A549 (cell line): ENCODE measurements around the gene PLEKHG3. TPM values are rescaled to one million over a fixed set of nuclear protein-coding genes. Genes with fewer than 3 reads are reported as not detected.

Experiments used
- ATAC-seq, 2 experiments: fragments of 200-7000 bp in 1 of 2; fragments of >200 bp in 1 of 2; cut with Nextera tagmentation in 1 of 2; cut with Tn5 transposase in 1 of 2; 3 replicates each; pipeline versions ENCODE4 v1.8.0 to v1.9.1; 2018 to 2020; ENCODE audit warnings: mild to moderate bottlenecking in 1 of 2, moderate library complexity in 1 of 2
- CTCF ChIA-PET: fragments of 300-600 bp; sonication (Branson Sonifier 250); formaldehyde crosslinking; extraction: SDS; loops from one replicate; lab custom pipeline; 2021; ENCODE audit warnings: antibody characterized with exemption, inconsistent platforms; lab: Yijun Ruan, JAX
- POLR2A ChIA-PET: fragments of 350-600 bp; formaldehyde crosslinking; extraction: SDS; loops from one replicate; lab custom pipeline; 2021; ENCODE audit warnings: antibody characterized with exemption, inconsistent platforms; lab: Yijun Ruan, JAX
- DNase-seq, 2 experiments: peaks; one replicate each; pipeline versions ENCODE4 v3.0.0 to v3.0.0-alpha.2; 2011 to 2016; ENCODE audit warnings: low read depth in 1 of 2, low spot score in 1 of 2
- FAIRE-seq: peaks from 2 replicates; lab custom pipeline; 2011; peaks lifted over from hg19 to GRCh38; lab: Jason Lieb, UNC
- H3K27ac ChIP-seq, 2 experiments: fragments of >200 bp; sonication (Bioruptor Twin); formaldehyde crosslinking; 3 replicates each; pipeline ENCODE4 v1.5.1; 2016 to 2017
- H3K4me1 ChIP-seq: fragments of >200 bp; sonication (Bioruptor Twin); formaldehyde crosslinking; 3 replicates; pipeline ENCODE4 v1.6.1; 2016
- H3K4me2 ChIP-seq: fragments of >200 bp; sonication (Bioruptor Twin); formaldehyde crosslinking; 3 replicates; pipeline ENCODE4 v1.6.1; 2016
- H3K4me3 ChIP-seq: fragments of >200 bp; sonication (Bioruptor Twin); formaldehyde crosslinking; 3 replicates; pipeline ENCODE4 v1.5.1; 2016
- H3K9me3 ChIP-seq: fragments of >200 bp; sonication (Bioruptor Twin); formaldehyde crosslinking; 3 replicates; pipeline ENCODE4 v1.6.1; 2016
- ATOH8 ChIP-seq: fragments of 250-450 bp; sonication (Bioruptor Pico); IDR thresholded peaks from 2 replicates; pipeline ENCODE4 v1.5.0; 2020; ENCODE audit warnings: low read depth, mild to moderate bottlenecking, moderate library complexity
- BHLHE40 ChIP-seq: IDR thresholded peaks from 2 replicates; pipeline ENCODE4 v1.6.1; 2012; ENCODE audit warnings: low read depth, low read length, inconsistent platforms
- CTCF ChIP-seq: fragments of >200 bp; sonication (Bioruptor Twin); formaldehyde crosslinking; IDR thresholded peaks from 3 replicates; pipeline ENCODE4 v1.5.1; 2016
- E2F6 ChIP-seq: IDR thresholded peaks from 2 replicates; pipeline ENCODE4 v1.6.1; 2012; ENCODE audit warnings: low read depth, borderline replicate concordance
- EHF ChIP-seq: fragments of 250-450 bp; sonication (Bioruptor Pico); IDR thresholded peaks from 2 replicates; pipeline ENCODE4 v1.5.0; 2020; ENCODE audit warnings: mild to moderate bottlenecking
- HES2 ChIP-seq: fragments of >200 bp; sonication (Bioruptor Twin); formaldehyde crosslinking; IDR thresholded peaks from 2 replicates; pipeline ENCODE4 v1.6.1; 2016
- HOXB13 ChIP-seq: fragments of 250-450 bp; sonication (Bioruptor Pico); IDR thresholded peaks from 2 replicates; pipeline ENCODE4 v1.5.0; 2020; ENCODE audit warnings: low read depth, mild to moderate bottlenecking, moderate library complexity
- JUN ChIP-seq, 2 experiments: fragments of >200 bp; sonication (Bioruptor Twin); formaldehyde crosslinking; IDR thresholded peaks; 2 replicates in 1 of 2; 3 replicates in 1 of 2; pipeline ENCODE4 v1.6.1; 2016 to 2017
- KDM1A ChIP-seq: fragments of 200-600 bp; sonication (generic); IDR thresholded peaks from 2 replicates; pipeline ENCODE4 v1.6.1; 2016; ENCODE audit warnings: low read depth, mild to moderate bottlenecking
- MAZ ChIP-seq: fragments of 150-350 bp; IDR thresholded peaks from 2 replicates; pipeline ENCODE4 v1.6.1; 2014; ENCODE audit warnings: antibody characterized with exemption, low read depth, low read length, borderline replicate concordance
- PBX3 ChIP-seq: IDR thresholded peaks from 2 replicates; pipeline ENCODE4 v1.6.1; 2012
- POLR2A ChIP-seq: IDR thresholded peaks from 2 replicates; pipeline ENCODE4 v1.6.1; 2012; ENCODE audit warnings: mild to moderate bottlenecking, low read length
- REST ChIP-seq: fragments of 200-600 bp; sonication (generic); IDR thresholded peaks from 2 replicates; pipeline ENCODE4 v1.6.1; 2016; ENCODE audit warnings: antibody characterized with exemption, mild to moderate bottlenecking, moderate library complexity
- RFX5 ChIP-seq: fragments of 450-650 bp; IDR thresholded peaks from 2 replicates; pipeline ENCODE4 v1.7.1; 2014; ENCODE audit warnings: antibody characterized with exemption, mild to moderate bottlenecking, moderate library complexity
- ZC3H11A ChIP-seq: fragments of 450-650 bp; IDR thresholded peaks from 2 replicates; pipeline ENCODE4 v1.6.1; 2014; ENCODE audit warnings: antibody characterized with exemption, mild to moderate bottlenecking
- ZNF302 ChIP-seq: fragments of 250-450 bp; sonication (Bioruptor Pico); IDR thresholded peaks from 2 replicates; pipeline ENCODE4 v1.9.0; 2021; ENCODE audit warnings: inconsistent platforms, mild to moderate bottlenecking, moderate library complexity
- WGBS: methylation state at CpG from one replicate; pipeline ENCODE4 v1.1.6; 2017; ENCODE audit errors: missing lambda C conversion rate; 5-methylcytosine and 5-hydroxymethylcytosine counted together
- polyA plus RNA-seq, 4 experiments: library from polyadenylated mRNA; depleted of rRNA in 3 of 4; stranded (reverse); fragments of >200 nt; fragmentation: RNase III in 1 of 4; extraction: RNeasy Plus Mini Kit Qiagen cat#74134 plus additional on column Dnase treatment in 1 of 4; gene quantifications; 2 replicates in 3 of 4; 3 replicates in 1 of 4; pipeline ENCODE4 v1.2.3, GENCODE V29; 2011 to 2017

Gene PLEKHG3
- polyA plus RNA-seq, 2 of the 4 experiments (the other 2 are of a cell fraction) = 21.9 to 30.5 TPM

- POLR2A ChIA-PET = no interaction called here
- CTCF ChIA-PET = interaction anchor here (1.2 to 3.0 kb wide), 3 partner anchors 11 to 209 kb away, joined by 3 to 18 read pairs (median 8); no protein-coding TSS in a partner anchor
Measured at GRCh38 chr14:64683264-64683663, 21.0 kb upstream of the PLEKHG3 start.

GRCh38 chr14:64684091-64684490 is 20.1 kb upstream of the PLEKHG3 start:
- TF ChIP-seq POLR2A = no peak
- no peak for TF ChIP-seq PBX3
- TF ChIP-seq RFX5 = no peak
- no peak for TF ChIP-seq JUN (IDR thresholded peaks at IDR 0.05)
- TF ChIP-seq HOXB13 = no peak
- TF ChIP-seq EHF (CRISPR knock-in tag) = no peak
- TF ChIP-seq ZC3H11A = no peak
- TF ChIP-seq HES2 = no peak
- TF ChIP-seq BHLHE40 = no peak
- ChIA-PET POLR2A (no interaction called here), CTCF (interaction anchor here (1.0 to 1.8 kb wide), 3 partner anchors 12 to 118 kb away, joined by 3 to 5 read pairs (median 3); no protein-coding TSS in a partner anchor)
- WGBS = 86% methylated on average over 6 of the region's 6 CpGs
- FAIRE-seq (no peak), DNase-seq (no peak), ATAC-seq (no peak)
- Histone ChIP-seq H3K4me1 (peaks cover 28% of the 10 kb centered on the region), H3K4me3 (no peak overlapping the region), H3K27ac (peak overlapping the region in 1 of 2 experiments; percentile 2; a peak in 1 of 6 replicates), H3K4me2 (no peak overlapping the region), H3K9me3 (no peaks in the 10 kb centered on the region)

More at GRCh38 chr14:64683264-64683663, 21.0 kb upstream of the PLEKHG3 start:
- DNase-seq (no peak), ATAC-seq (no peak), FAIRE-seq (no peak)
- H3K9me3 ChIP-seq = no peaks in the 10 kb centered on the region
- H3K4me2 ChIP-seq = no peak overlapping the region
- WGBS = 89% methylated on average over 11 of the region's 15 CpGs
- H3K4me1 ChIP-seq = peaks cover 28% of the 10 kb centered on the region
- no peak for TF ChIP-seq ZC3H11A
- TF ChIP-seq ZNF302 (CRISPR knock-in tag) = no peak
- H3K27ac ChIP-seq = peak overlapping the region in 1 of 2 experiments; percentile 23; a peak in 2 of 6 replicates
- no peak overlapping the region for H3K4me3 ChIP-seq

GRCh38 chr14:64685371-64686281 is 18.6 kb upstream of the PLEKHG3 start:
- DNase-seq = no peak
- ChIA-PET POLR2A (interaction anchor here (0.9 kb wide), 1 partner anchor 145 kb away, joined by 3 read pairs; the partner anchor contains the start of gene HSPA2), CTCF (interaction anchor here (1.4 to 1.8 kb wide), 2 partner anchors 14 to 76 kb away, joined by 3 to 5 read pairs; no protein-coding TSS in a partner anchor)
- Histone ChIP-seq H3K4me3 (no peak overlapping the region), H3K9me3 (no peaks in the 10 kb centered on the region), H3K4me1 (peaks cover 17% of the 10 kb centered on the region), H3K27ac (peak overlapping the region in 1 of 2 experiments; percentile 18; a peak in 1 of 6 replicates), H3K4me2 (no peak overlapping the region)
- 0 out of 6 replicates have a peak, but pooled peaks of 1 of the 2 experiments have one; percentile 10 for ATAC-seq
- WGBS = 77% methylated on average over 9 of the region's 10 CpGs
- no peak for FAIRE-seq
- TF ChIP-seq REST (no peak), CTCF (no peak), ATOH8 (CRISPR knock-in tag) (no peak), MAZ (no peak), E2F6 (no peak), KDM1A (no peak), POLR2A (no peak)
